Fibroblast of pulmonary artery (primary cell): ENCODE results near the gene MAST1.
A peak's percentile ranks its signal among the peaks of the same experiment; 100 is the strongest.

Experiments used
- DNase-seq: peaks from one replicate; pipeline ENCODE4 v3.0.0-alpha.2; 2010; ENCODE audit warnings: low read depth
- H3K4me3 ChIP-seq: replicated peaks from 2 replicates; pipeline ENCODE4 v1.5.1; 2011; ENCODE audit warnings: low read depth, mild to moderate bottlenecking, control low read depth, low read length, moderate library complexity
- TF ChIP-seq, protein P1 (sequence below): IDR thresholded peaks from 2 replicates; pipeline ENCODE4 v1.5.1; 2011; ENCODE audit warnings: mild to moderate bottlenecking, control low read depth, low read length, inconsistent platforms; ENCODE audit errors: missing control alignments

The MAST1 gene

GRCh38 chr19:12875086-12875485, 36.8 kb downstream of the MAST1 start:
- no peak overlapping the region for H3K4me3 ChIP-seq
- DNase-seq, result no peak
- TF ChIP-seq, protein P1, sequence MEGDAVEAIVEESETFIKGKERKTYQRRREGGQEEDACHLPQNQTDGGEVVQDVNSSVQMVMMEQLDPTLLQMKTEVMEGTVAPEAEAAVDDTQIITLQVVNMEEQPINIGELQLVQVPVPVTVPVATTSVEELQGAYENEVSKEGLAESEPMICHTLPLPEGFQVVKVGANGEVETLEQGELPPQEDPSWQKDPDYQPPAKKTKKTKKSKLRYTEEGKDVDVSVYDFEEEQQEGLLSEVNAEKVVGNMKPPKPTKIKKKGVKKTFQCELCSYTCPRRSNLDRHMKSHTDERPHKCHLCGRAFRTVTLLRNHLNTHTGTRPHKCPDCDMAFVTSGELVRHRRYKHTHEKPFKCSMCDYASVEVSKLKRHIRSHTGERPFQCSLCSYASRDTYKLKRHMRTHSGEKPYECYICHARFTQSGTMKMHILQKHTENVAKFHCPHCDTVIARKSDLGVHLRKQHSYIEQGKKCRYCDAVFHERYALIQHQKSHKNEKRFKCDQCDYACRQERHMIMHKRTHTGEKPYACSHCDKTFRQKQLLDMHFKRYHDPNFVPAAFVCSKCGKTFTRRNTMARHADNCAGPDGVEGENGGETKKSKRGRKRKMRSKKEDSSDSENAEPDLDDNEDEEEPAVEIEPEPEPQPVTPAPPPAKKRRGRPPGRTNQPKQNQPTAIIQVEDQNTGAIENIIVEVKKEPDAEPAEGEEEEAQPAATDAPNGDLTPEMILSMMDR, result no peak

- DNase-seq, result peak; percentile 26
- TF ChIP-seq, protein P1, result no peak
- H3K4me3 ChIP-seq, result peak overlapping the region; percentile 86
Observed at GRCh38 chr19:12880551-12881171, 42.3 kb downstream of the MAST1 start.

DNA sequence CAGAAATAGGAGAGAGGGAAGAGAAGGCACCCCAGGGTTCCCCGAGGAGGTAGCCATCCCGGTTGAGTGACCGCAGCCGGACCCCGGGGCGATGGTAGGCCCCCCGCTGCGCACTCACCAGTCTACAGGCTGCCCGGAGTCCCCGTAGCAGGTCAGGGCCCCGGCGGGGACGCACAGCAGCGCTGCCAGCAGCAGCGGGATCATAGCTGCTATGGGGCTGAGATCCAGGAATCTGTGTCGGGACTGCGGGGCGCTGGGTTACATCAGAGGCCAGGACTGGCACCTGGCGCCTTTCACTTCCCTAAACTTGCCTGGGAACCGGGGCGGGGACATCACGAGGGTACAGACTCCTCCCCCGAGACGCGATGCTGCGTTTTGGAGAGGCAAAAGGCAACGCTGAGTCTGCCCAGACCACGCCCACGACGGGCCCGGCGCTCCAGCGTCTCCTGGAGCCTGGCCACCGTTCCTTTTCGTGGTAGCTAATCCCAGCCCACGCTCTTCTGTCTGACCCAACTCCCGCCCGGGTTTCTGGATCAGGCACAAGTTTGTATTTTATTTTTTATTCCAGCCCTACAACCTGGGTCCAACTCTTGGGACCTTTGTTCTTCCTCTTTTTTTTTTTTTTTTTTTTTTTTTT, 43.0 kb downstream of the MAST1 start, which contains the start of gene DNASE2:
Gene DNASE2, minus strand, starts transcription at position 278 of the 637 bp plus-strand sequence. Its CDS starts 74 bp downstream, at position 204.
- TF ChIP-seq, protein P1, result no peak
- DNase-seq, result peak; percentile 94
- H3K4me3 ChIP-seq, result peak within 1 kb of the TSS; percentile 86

DNA sequence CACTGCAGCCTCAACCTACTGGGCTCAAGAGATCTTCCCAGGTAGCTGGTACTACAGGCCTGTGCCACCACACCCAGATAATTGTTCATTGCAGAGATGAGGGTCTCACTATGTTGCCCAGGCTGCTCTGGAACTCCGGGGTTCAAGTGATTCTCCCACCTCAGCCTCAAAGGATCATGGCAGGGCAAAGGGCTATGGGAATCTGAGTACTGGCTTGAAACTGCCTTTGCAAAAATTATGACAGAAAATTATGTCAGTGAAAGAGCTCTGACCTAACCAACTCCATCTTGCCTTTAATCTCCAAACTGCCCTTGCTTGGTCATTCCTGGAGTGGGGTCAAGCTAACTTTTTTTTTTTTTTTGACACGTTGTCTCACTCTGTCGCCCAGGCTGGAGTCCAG, 44.3 kb downstream of the MAST1 start:
- TF ChIP-seq, protein P1, result no peak
- no peak overlapping the region for H3K4me3 ChIP-seq
- DNase-seq, result no peak

- H3K4me3 ChIP-seq, result no peak overlapping the region
- DNase-seq, result no peak
- TF ChIP-seq, protein P1, result no peak
Observed at GRCh38 chr19:12884202-12884601, 45.9 kb downstream of the MAST1 start.

- no peak overlapping the region for H3K4me3 ChIP-seq
- TF ChIP-seq, protein P1, result no peak
- no peak for DNase-seq
Observed at GRCh38 chr19:12884627-12884925, 46.3 kb downstream of the MAST1 start.
